IgD-negative memory B cell (primary cell): ENCODE measurements around the gene CDKN1A. TPM values are rescaled to one million over a fixed set of nuclear protein-coding genes. Genes with fewer than 3 reads are reported as not detected.

Experiments used
- H3K27ac Mint-ChIP-seq, 3 donors: one replicate each; pipeline ENCODE4 v1.8.0; 2020 to 2022; ENCODE audit warnings: mild to moderate bottlenecking in 3 of 3, mixed read lengths in 3 of 3, moderate library complexity in 1 of 3
- H3K27me3 Mint-ChIP-seq: one replicate; pipeline ENCODE4 v1.8.0; 2021; ENCODE audit warnings: mixed read lengths
- H3K36me3 Mint-ChIP-seq: one replicate; pipeline ENCODE4 v1.8.0; 2020; ENCODE audit warnings: mild to moderate bottlenecking, mixed read lengths
- H3K4me1 Mint-ChIP-seq, 3 donors: one replicate each; pipeline ENCODE4 v1.8.0; 2020 to 2022; ENCODE audit warnings: mixed read lengths in 3 of 3, mild to moderate bottlenecking in 1 of 3
- H3K4me3 Mint-ChIP-seq, 4 donors: one replicate each; pipeline ENCODE4 v1.8.0; 2020 to 2022; ENCODE audit warnings: mild to moderate bottlenecking in 4 of 4, mixed read lengths in 4 of 4, moderate library complexity in 3 of 4
- H3K9me3 Mint-ChIP-seq, 3 donors: one replicate each; pipeline ENCODE4 v1.8.0; 2020 to 2021; ENCODE audit warnings: mixed read lengths in 3 of 3, mild to moderate bottlenecking in 1 of 3
- polyA plus RNA-seq: library from polyadenylated mRNA; unstranded; fragments of 300-500 nt; fragmentation: Illumina TruSeq; gene quantifications from one replicate; pipeline ENCODE4 v1.2.3, GENCODE V29; 2021

The CDKN1A gene
- polyA plus RNA-seq, 1 donor from 2014 or later, result 81.1 TPM

DNA sequence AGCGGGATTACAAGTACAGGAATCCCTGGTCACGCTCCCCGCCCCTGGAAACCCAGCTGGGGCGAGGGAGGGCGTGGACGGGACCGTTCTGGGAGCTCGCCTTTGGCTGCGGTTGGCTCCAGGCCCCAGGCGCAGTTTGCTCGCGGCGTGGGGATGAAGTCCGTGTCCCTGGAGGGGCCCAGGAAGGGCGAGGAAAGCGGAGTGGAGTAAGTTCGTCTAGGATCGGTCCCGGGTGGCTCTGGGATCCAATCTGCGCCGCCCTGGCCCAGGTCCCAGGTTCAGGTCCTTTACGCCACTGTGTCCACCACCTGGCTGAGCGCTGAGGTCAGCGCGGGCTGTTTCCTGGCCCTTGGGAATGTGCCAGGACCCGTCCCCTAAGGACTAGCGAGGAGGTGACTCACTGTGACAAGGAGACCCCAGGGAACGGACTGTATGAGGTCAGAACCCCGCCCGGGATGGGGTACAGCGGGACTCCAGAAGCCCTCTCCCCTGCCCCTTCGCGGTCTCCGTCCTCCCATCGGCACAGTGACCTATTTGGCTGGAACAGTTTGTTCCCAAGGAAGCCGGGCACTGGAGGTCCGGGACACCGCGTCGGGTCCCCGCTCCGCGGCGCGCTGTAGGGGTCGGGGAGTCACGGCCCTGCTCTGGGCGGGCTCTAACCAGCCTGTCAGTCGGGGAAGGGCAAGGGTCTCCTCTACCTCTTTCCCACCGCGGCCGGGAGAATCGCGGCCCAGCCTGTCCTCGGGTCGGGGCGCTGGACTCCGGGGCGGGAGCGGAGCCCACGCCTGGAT, 724 bp downstream of the CDKN1A start:
- Mint-ChIP-seq H3K27ac (peak overlapping the region; percentile 98 to 100 (median 99)), H3K36me3 (peaks cover 1% of the 10 kb centered on the region), H3K9me3 (no peaks in the 10 kb centered on the region), H3K4me1 (peaks cover 27 to 33% (median 28%) of the 10 kb centered on the region in 3 donors), H3K27me3 (no peaks in the 10 kb centered on the region), H3K4me3 (peak overlapping the region; percentile 92 to 99 (median 98))

DNA sequence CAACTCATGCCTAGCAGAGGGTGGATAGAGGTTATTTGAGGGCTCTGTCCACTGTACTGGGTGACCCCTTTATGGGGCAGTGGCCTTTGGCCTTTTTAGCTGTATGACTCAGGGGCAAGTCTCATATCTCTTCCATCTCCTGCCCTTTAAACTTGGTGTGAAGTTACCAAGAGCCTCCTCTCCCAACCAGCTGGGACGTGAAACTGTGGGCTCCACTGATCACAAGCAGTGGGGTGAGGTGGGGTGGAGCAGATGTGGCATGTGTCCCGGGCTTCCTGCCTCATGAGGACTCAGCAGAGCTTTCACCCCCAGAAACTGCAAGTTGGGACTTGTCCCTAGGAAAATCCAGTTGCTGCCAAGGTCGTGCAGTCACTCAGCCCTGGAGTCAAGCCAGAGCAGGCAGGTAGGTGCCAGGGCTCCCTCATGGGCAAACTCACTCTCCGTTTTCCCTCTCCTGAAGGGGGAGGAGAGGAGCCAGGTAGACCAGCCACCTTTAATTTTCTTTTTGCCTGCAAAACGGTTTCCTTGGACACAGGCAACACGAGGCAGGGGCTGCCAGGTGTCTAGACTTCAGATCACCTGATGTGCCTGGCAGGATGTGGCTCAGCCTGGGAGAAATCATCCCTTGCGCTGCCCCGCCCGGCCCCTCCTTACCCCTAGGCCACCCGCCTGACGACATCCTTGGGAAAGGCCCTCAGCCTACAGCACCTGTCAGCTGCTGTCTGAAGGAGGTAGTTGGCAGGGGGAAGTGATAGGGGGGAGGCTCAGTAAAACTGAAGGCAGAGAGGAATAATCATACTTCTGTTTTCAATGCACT, 4.0 kb downstream of the CDKN1A start:
- H3K9me3 Mint-ChIP-seq, result no peaks in the 10 kb centered on the region
- peak overlapping the region; percentile 50 to 92 (median 88) for H3K4me3 Mint-ChIP-seq
- peaks cover 32 to 39% (median 38%) of the 10 kb centered on the region in 3 donors for H3K4me1 Mint-ChIP-seq
- H3K36me3 Mint-ChIP-seq, result peaks cover 1% of the 10 kb centered on the region
- no peaks in the 10 kb centered on the region for H3K27me3 Mint-ChIP-seq
- peak overlapping the region; percentile 99 to 100 (median 99) for H3K27ac Mint-ChIP-seq

DNA sequence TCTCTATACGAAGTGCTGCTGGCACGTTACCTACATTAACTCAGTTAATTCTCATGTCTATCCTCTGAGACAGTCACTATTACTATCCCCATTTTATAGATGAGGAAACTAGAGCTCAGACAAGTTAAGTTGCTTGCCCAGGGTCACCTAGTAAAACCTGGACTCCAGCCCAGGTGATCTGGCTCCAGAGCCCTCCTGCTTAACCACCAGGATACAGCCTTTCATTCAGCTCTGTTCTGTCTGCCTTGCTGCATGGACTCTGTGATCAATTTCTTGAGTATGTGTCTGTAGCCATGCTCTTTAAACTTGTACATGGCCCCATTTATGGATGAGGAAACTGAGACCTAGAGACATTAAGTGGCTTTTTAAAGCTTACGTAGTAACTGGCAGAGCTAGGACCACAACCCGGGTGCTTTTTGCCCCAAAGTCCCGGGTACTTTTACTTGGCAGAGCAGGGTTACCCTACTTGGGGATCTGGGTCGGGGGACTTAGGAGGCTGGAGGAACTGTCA, 4.7 kb downstream of the CDKN1A start:
- Mint-ChIP-seq H3K4me1 (peaks cover 33 to 39% (median 36%) of the 10 kb centered on the region in 3 donors), H3K27me3 (no peaks in the 10 kb centered on the region), H3K9me3 (no peaks in the 10 kb centered on the region), H3K36me3 (peaks cover 1% of the 10 kb centered on the region), H3K4me3 (peak overlapping the region in 3 of 4 donors; percentile 52 to 92 (median 89)), H3K27ac (peak overlapping the region; percentile 99 to 100 (median 99))

DNA sequence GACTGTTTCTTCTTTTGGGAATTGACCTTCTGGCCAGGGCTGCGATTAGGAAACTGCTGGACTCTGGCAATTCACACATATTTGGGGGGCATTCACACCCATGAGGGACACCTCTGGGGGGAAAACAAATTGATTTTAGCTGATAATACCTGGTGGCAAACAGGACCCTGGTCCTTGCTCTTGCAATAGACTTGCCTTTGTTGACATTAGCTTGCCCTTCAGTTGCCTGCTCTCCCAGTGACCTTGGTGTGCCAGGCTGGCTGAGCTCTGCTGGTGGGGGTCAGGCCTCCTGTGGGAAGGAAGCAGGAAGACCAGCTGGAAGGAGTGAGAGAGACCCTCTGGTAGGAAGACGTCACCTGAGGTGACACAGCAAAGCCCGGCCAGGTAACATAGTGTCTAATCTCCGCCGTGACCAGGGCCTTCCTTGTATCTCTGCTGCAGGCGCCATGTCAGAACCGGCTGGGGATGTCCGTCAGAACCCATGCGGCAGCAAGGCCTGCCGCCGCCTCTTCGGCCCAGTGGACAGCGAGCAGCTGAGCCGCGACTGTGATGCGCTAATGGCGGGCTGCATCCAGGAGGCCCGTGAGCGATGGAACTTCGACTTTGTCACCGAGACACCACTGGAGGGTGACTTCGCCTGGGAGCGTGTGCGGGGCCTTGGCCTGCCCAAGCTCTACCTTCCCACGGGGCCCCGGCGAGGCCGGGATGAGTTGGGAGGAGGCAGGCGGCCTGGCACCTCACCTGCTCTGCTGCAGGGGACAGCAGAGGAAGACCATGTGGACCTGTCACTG, 5.3 kb downstream of the CDKN1A start:
- Mint-ChIP-seq H3K27me3 (no peaks in the 10 kb centered on the region), H3K4me1 (peaks cover 39 to 44% (median 40%) of the 10 kb centered on the region in 3 donors), H3K27ac (peak overlapping the region; percentile 99 to 100 (median 99)), H3K9me3 (no peaks in the 10 kb centered on the region), H3K36me3 (peaks cover 1% of the 10 kb centered on the region), H3K4me3 (peak overlapping the region in 3 of 4 donors; percentile 50 to 92 (median 89))

DNA sequence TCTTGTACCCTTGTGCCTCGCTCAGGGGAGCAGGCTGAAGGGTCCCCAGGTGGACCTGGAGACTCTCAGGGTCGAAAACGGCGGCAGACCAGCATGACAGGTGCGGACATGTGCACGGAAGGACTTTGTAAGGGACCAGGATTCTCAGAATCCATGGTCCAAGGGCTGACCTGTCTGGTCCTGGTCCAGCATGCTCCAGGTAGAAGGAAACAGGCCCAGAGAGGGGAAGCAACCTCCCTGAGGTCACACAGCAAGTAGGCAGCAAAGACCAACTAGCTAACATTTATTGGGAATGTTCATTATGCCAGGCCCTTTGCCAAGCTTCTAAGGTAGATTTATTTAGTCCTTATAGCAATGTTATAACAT, 5.9 kb downstream of the CDKN1A start:
- Mint-ChIP-seq H3K4me1 (peaks cover 41 to 47% (median 42%) of the 10 kb centered on the region in 3 donors), H3K4me3 (no peak overlapping the region), H3K36me3 (peaks cover 1% of the 10 kb centered on the region), H3K27me3 (no peaks in the 10 kb centered on the region), H3K27ac (peak overlapping the region in 2 of 3 donors; percentile 68 to 87), H3K9me3 (no peaks in the 10 kb centered on the region)

DNA sequence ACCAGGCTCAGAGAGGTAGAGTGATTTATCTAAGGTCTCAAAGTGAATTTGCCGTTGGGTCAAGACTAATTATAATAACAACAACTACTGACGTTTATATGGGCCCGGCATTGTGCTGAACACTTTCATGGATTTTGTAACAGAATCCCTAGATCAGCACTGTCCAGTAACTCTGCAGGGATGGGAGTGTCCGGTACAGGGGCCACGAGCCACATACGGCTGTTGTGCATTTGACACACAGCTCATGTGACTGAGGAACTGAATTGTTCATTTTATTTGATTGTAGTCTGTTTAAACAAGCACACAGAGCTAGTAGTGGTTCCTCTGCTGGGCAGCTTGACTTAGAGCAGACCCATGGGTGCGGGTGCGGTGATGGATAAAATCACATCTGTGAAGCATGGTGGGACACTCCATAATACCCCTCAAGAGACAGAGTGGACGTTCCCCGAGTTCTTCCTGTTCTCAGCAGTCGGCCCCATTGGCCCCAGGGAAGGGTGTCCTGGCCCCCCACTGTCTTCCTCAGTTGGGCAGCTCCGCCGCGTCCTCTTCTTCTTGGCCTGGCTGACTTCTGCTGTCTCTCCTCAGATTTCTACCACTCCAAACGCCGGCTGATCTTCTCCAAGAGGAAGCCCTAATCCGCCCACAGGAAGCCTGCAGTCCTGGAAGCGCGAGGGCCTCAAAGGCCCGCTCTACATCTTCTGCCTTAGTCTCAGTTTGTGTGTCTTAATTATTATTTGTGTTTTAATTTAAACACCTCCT, 6.8 kb downstream of the CDKN1A start:
- Mint-ChIP-seq H3K27ac (peak overlapping the region; percentile 68 to 87 (median 85)), H3K4me1 (peaks cover 47 to 53% (median 48%) of the 10 kb centered on the region in 3 donors), H3K27me3 (no peaks in the 10 kb centered on the region), H3K4me3 (peak overlapping the region in 2 of 4 donors; percentile 32 to 55), H3K36me3 (peaks cover 1% of the 10 kb centered on the region), H3K9me3 (no peaks in the 10 kb centered on the region)

DNA sequence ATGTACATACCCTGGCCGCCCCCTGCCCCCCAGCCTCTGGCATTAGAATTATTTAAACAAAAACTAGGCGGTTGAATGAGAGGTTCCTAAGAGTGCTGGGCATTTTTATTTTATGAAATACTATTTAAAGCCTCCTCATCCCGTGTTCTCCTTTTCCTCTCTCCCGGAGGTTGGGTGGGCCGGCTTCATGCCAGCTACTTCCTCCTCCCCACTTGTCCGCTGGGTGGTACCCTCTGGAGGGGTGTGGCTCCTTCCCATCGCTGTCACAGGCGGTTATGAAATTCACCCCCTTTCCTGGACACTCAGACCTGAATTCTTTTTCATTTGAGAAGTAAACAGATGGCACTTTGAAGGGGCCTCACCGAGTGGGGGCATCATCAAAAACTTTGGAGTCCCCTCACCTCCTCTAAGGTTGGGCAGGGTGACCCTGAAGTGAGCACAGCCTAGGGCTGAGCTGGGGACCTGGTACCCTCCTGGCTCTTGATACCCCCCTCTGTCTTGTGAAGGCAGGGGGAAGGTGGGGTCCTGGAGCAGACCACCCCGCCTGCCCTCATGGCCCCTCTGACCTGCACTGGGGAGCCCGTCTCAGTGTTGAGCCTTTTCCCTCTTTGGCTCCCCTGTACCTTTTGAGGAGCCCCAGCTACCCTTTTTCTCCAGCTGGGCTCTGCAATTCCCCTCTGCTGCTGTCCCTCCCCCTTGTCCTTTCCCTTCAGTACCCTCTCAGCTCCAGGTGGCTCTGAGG, 7.6 kb downstream of the CDKN1A start:
- Mint-ChIP-seq H3K27ac (peak overlapping the region; percentile 68 to 87 (median 73)), H3K9me3 (no peaks in the 10 kb centered on the region), H3K4me1 (peaks cover 48 to 53% (median 48%) of the 10 kb centered on the region in 3 donors), H3K4me3 (peak overlapping the region in 2 of 4 donors; percentile 32 to 55), H3K27me3 (no peaks in the 10 kb centered on the region), H3K36me3 (peaks cover 1% of the 10 kb centered on the region)

DNA sequence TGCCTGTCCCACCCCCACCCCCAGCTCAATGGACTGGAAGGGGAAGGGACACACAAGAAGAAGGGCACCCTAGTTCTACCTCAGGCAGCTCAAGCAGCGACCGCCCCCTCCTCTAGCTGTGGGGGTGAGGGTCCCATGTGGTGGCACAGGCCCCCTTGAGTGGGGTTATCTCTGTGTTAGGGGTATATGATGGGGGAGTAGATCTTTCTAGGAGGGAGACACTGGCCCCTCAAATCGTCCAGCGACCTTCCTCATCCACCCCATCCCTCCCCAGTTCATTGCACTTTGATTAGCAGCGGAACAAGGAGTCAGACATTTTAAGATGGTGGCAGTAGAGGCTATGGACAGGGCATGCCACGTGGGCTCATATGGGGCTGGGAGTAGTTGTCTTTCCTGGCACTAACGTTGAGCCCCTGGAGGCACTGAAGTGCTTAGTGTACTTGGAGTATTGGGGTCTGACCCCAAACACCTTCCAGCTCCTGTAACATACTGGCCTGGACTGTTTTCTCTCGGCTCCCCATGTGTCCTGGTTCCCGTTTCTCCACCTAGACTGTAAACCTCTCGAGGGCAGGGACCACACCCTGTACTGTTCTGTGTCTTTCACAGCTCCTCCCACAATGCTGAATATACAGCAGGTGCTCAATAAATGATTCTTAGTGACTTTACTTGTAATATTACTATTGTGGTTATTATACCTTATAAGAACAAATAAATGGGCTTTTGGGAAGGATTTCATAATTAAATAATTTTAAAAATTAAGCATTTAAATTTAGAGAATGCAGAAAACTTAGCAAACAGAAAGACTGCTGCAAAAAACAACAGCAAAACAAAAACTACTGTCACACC, 8.4 kb downstream of the CDKN1A start:
- H3K36me3 Mint-ChIP-seq, result peaks cover 3% of the 10 kb centered on the region
- no peaks in the 10 kb centered on the region for H3K27me3 Mint-ChIP-seq
- H3K27ac Mint-ChIP-seq, result peak overlapping the region in 2 of 3 donors; percentile 33 to 47
- peaks cover 54 to 58% (median 54%) of the 10 kb centered on the region in 3 donors for H3K4me1 Mint-ChIP-seq
- no peaks in the 10 kb centered on the region for H3K9me3 Mint-ChIP-seq
- H3K4me3 Mint-ChIP-seq, result peak overlapping the region in 1 of 4 donors; percentile 23

DNA sequence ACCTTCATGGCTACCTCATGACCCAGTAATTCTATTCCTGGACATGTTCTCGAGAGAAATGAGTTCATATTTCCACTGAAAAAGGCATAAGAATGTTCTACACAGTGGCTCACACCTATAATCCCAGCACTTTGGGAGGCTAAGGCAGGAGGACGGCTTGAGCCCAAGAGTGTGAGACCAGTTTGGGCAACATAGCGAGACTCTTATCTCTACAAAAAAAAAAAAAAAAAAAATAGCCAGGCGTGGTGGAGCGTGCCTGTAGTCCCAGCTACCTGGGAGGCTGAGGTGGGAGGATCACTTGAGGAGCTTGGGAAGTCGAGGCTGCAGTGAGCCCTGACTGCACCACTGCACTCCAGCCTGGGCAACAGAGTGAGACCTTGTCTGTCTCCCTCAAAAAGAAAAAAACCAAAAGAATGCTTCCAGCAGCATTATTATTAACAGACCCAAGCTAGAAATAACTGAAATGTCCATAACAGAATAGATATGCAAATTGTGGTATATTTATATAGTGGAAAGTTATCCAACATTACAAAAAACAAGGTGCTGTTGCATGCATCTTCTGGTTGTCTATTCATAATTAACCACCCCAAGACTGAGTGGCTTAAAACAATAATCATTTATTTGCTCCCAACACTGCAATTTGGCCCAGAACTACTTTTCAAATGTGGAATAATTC, 9.7 kb downstream of the CDKN1A start:
- Mint-ChIP-seq H3K36me3 (peaks cover 3% of the 10 kb centered on the region), H3K4me3 (peak overlapping the region in 2 of 4 donors; percentile 4 to 7), H3K4me1 (peaks cover 50 to 60% (median 57%) of the 10 kb centered on the region in 3 donors), H3K9me3 (no peaks in the 10 kb centered on the region), H3K27me3 (no peaks in the 10 kb centered on the region), H3K27ac (peak overlapping the region in 2 of 3 donors; percentile 7 to 33)

DNA sequence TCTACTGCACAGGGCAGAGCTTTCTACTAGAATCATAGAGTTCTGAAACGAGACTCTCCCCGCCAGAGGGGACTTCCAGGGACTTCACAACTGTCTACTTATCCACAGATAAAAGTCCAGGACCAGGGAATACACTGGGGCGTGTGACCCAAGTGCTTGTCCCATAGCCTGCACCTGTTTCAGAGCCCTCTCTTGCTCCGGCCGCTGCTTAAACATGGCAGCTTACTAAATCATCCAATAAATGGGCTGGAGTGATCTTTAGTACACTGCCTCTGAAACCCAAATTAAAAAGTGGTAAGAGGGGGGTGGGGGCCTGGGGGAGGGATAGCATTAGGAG, 10.2 kb downstream of the CDKN1A start:
- Mint-ChIP-seq H3K4me1 (peaks cover 51 to 58% (median 56%) of the 10 kb centered on the region in 3 donors), H3K27me3 (no peaks in the 10 kb centered on the region), H3K9me3 (no peaks in the 10 kb centered on the region), H3K4me3 (peak overlapping the region in 1 of 4 donors; percentile 4), H3K27ac (peak overlapping the region in 1 of 3 donors; percentile 33), H3K36me3 (peaks cover 3% of the 10 kb centered on the region)

DNA sequence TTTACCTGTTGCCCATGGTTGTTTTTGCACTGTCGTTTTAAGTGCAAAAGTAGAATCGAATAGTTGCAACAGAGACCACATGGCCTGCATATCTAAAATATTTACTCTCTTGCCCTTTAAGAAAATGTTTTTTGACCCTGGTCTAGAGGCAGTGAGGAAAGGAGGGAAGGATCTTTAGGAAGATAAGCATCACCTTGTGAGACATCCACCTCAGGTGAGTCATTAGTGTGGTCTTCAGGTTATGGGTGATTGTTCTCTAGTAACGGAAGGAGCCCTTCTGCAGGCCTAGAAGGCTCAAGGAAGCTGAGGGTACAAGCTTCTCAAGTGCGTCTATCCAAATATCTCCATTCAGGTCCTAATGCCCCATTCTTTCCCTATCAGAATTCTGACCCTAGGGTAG, 12.5 kb downstream of the CDKN1A start:
- H3K36me3 Mint-ChIP-seq, result peaks cover 3% of the 10 kb centered on the region
- H3K4me1 Mint-ChIP-seq, result peaks cover 60 to 66% (median 63%) of the 10 kb centered on the region in 3 donors
- H3K27ac Mint-ChIP-seq, result peak overlapping the region; percentile 93 to 99 (median 94)
- H3K27me3 Mint-ChIP-seq, result no peaks in the 10 kb centered on the region
- peak overlapping the region in 1 of 4 donors; percentile 68 for H3K4me3 Mint-ChIP-seq
- H3K9me3 Mint-ChIP-seq, result no peaks in the 10 kb centered on the region

DNA sequence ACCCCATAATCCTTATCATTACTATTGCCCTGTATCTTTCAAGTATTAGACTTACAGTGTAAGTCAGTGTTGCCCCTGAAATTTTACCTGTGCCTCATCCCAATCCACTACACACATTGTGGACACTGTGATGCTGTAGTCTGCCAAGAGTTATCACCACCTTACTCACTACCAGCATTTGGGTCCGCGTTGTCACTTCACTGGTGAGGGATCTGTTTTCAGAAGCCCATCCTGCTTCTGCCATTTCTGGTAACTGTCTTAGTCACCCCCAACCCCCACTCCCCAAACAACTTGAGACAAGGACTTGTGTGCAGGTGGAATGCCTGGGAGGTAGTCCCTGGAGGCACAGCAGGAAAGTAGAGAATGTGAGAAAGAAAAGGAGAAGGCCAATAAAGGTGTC, 13.1 kb downstream of the CDKN1A start:
- Mint-ChIP-seq H3K9me3 (no peaks in the 10 kb centered on the region), H3K36me3 (peaks cover 3% of the 10 kb centered on the region), H3K27me3 (no peaks in the 10 kb centered on the region), H3K4me3 (peak overlapping the region in 3 of 4 donors; percentile 68 to 83 (median 81)), H3K27ac (peak overlapping the region; percentile 93 to 99 (median 94)), H3K4me1 (peaks cover 61 to 66% (median 63%) of the 10 kb centered on the region in 3 donors)
